HL-60 (cell line): ENCODE results near the gene KCNAB1.

ENCODE experiments used
- DNase-seq, 2 experiments: peaks; one replicate each; pipeline ENCODE4 v3.0.0-alpha.2; 2010 to 2020; ENCODE audit warnings: low read depth in 1 of 2, low spot score in 1 of 2
- H3K27ac ChIP-seq: fragments of 250-450 bp; sonication (Bioruptor Pico); replicated peaks from 2 replicates; pipeline ENCODE4 v1.5.1; 2020; ENCODE audit warnings: mild to moderate bottlenecking, moderate library complexity
- H3K27me3 ChIP-seq: fragments of 250-450 bp; sonication (Bioruptor Pico); 2 replicates; pipeline ENCODE4 v1.5.1; 2021; ENCODE audit warnings: mild to moderate bottlenecking, moderate library complexity; ENCODE audit not compliant: insufficient read depth, poor library complexity, severe bottlenecking
- H3K4me3 ChIP-seq: replicated peaks from 2 replicates; pipeline ENCODE4 v1.5.1; 2011; ENCODE audit warnings: mild to moderate bottlenecking, control low read depth, low read length; ENCODE audit not compliant: insufficient read depth
- GABPA ChIP-seq: IDR thresholded peaks from 2 replicates; pipeline ENCODE4 v1.6.1; 2012; ENCODE audit warnings: low read depth
- POLR2AphosphoS5 ChIP-seq: IDR thresholded peaks from 2 replicates; pipeline ENCODE4 v1.6.1; 2012; ENCODE audit warnings: low read depth
- SPI1 ChIP-seq: IDR thresholded peaks from 2 replicates; pipeline ENCODE4 v1.6.1; 2012; ENCODE audit warnings: low read depth, mild to moderate bottlenecking, borderline replicate concordance
- TF ChIP-seq, protein P1 (sequence below): IDR thresholded peaks from one replicate; pipeline ENCODE4 v1.5.1; 2011; ENCODE audit warnings: low read length, control low read depth, inconsistent platforms; ENCODE audit not compliant: insufficient read depth
- TF ChIP-seq, protein P2 (sequence below): IDR thresholded peaks from 2 replicates; pipeline ENCODE4 v1.6.1; 2012; ENCODE audit warnings: low read depth; ENCODE audit not compliant: insufficient replicate concordance

KCNAB1 gene

DNA sequence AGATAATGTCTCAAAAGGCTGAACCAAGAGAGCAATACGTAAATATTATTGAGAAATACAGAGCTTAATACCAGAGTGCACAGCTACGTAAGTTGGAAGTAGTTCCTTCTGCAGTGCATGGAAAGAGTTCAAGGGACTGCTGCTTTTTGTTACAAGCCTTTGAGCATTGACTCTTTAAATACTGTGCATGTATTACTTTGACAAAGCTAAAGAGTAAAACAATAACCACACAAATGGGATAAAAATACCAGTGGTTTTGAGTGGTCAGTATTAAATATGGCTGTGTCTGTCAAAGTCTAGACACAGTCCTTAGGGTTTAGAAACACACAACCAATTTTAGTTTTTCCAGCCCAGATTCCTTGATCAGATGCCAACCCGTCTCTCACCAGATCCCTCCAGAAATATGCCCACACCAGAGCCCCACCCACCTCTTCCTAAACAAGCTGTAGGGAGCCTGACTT is 372.5 kb downstream of the KCNAB1 start:
- H3K4me3 ChIP-seq = no peak overlapping the region
- no peak overlapping the region for H3K27ac ChIP-seq
- no peak for DNase-seq
- no peak for TF ChIP-seq SPI1
- H3K27me3 ChIP-seq = peaks cover 7% of the 10 kb centered on the region

DNA sequence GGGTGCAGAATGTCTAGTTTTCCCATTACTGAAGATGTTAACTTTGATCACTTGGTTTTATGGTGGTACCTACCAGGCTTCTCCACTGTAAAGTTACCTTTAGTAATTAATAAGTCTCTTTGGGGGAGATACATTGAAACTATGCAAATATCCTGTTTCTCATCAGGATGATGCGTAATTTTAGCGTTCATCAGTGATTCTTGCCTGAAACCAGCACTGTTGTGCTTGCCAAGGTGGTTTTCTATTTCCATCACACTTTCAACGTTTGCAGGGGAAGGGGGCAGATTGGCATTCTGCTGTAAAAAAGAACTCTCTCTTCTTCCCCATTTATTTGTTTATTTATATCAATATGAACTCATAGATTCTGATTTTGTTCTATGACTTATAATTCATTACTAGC is 373.5 kb downstream of the KCNAB1 start:
- Histone ChIP-seq H3K4me3 (no peak overlapping the region), H3K27me3 (peaks cover 7% of the 10 kb centered on the region), H3K27ac (no peak overlapping the region)
- DNase-seq = no peak
- TF ChIP-seq, protein P1, sequence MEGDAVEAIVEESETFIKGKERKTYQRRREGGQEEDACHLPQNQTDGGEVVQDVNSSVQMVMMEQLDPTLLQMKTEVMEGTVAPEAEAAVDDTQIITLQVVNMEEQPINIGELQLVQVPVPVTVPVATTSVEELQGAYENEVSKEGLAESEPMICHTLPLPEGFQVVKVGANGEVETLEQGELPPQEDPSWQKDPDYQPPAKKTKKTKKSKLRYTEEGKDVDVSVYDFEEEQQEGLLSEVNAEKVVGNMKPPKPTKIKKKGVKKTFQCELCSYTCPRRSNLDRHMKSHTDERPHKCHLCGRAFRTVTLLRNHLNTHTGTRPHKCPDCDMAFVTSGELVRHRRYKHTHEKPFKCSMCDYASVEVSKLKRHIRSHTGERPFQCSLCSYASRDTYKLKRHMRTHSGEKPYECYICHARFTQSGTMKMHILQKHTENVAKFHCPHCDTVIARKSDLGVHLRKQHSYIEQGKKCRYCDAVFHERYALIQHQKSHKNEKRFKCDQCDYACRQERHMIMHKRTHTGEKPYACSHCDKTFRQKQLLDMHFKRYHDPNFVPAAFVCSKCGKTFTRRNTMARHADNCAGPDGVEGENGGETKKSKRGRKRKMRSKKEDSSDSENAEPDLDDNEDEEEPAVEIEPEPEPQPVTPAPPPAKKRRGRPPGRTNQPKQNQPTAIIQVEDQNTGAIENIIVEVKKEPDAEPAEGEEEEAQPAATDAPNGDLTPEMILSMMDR = no peak
- TF ChIP-seq GABPA = no peak
- TF ChIP-seq POLR2AphosphoS5 = no peak
- TF ChIP-seq SPI1 = no peak
- TF ChIP-seq, protein P2, sequence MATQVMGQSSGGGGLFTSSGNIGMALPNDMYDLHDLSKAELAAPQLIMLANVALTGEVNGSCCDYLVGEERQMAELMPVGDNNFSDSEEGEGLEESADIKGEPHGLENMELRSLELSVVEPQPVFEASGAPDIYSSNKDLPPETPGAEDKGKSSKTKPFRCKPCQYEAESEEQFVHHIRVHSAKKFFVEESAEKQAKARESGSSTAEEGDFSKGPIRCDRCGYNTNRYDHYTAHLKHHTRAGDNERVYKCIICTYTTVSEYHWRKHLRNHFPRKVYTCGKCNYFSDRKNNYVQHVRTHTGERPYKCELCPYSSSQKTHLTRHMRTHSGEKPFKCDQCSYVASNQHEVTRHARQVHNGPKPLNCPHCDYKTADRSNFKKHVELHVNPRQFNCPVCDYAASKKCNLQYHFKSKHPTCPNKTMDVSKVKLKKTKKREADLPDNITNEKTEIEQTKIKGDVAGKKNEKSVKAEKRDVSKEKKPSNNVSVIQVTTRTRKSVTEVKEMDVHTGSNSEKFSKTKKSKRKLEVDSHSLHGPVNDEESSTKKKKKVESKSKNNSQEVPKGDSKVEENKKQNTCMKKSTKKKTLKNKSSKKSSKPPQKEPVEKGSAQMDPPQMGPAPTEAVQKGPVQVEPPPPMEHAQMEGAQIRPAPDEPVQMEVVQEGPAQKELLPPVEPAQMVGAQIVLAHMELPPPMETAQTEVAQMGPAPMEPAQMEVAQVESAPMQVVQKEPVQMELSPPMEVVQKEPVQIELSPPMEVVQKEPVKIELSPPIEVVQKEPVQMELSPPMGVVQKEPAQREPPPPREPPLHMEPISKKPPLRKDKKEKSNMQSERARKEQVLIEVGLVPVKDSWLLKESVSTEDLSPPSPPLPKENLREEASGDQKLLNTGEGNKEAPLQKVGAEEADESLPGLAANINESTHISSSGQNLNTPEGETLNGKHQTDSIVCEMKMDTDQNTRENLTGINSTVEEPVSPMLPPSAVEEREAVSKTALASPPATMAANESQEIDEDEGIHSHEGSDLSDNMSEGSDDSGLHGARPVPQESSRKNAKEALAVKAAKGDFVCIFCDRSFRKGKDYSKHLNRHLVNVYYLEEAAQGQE = no peak

DNA sequence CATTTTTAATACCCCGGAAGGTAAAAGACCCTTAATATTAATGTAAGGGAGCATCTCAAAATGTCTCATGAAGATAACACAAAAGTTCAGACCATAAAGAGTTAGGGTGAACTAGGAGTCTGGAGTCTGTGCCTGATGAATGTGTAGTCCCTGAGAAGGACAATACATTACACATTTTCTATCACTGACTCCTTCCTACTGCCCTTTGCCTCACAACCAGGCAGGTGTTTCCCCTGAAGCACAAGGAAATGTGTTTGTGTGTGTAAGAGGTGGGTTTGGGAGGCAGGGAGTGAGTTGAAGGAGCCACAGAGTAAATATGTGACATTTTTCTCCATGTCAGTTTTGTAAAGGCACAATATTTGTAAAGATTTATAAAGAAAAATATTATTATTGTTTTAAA is 375.4 kb downstream of the KCNAB1 start:
- TF ChIP-seq, protein P1 = no peak
- no peak for TF ChIP-seq POLR2AphosphoS5
- TF ChIP-seq, protein P2 = no peak
- TF ChIP-seq GABPA = no peak
- TF ChIP-seq SPI1 = no peak
- DNase-seq = no peak
- no peak overlapping the region for H3K27ac ChIP-seq
- H3K4me3 ChIP-seq = no peak overlapping the region
- peaks cover 7% of the 10 kb centered on the region for H3K27me3 ChIP-seq

DNA sequence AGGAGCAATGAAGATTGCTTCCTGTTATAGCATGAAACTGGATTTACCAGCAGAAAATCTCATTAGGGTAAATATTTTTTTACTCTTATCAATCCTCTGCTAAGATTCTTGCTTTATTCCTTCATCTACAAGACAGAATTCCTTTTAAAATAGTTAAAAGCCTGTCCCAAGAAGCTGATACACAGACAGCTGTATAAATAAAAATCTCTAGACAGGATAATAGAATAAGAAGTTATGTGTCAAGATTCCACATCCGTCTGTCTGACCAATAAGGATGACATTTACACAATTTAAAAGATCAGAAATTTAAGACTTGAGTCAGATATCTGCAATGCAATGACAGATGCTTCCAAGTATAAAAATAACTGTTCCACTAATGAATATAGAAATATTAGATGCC is 376.9 kb downstream of the KCNAB1 start:
- TF ChIP-seq GABPA (no peak), POLR2AphosphoS5 (no peak), SPI1 (no peak)
- TF ChIP-seq, protein P2 = no peak
- TF ChIP-seq, protein P1 = no peak
- H3K27ac ChIP-seq = no peak overlapping the region
- peaks cover 7% of the 10 kb centered on the region for H3K27me3 ChIP-seq
- H3K4me3 ChIP-seq = no peak overlapping the region
- no peak for DNase-seq
